Stimulated activated CD8-positive, alpha-beta memory T cell treated with anti-CD3 and anti-CD28 coated beads, Interleukin-15, amount 100 ng/mL, for 48 hours (primary cell): ENCODE data around the gene ZNF771.
"Not testable (repeated sequence)": the region's sequence is repeated elsewhere in the genome, so short reads cannot be mapped to it uniquely, and the experiment has no call there.

Source experiments
- DNase-seq, 2 donors: peaks; one replicate each; pipeline ENCODE4 v3.0.0-alpha.2; 2020; ENCODE audit warnings: low read depth in 2 of 2

Gene ZNF771

DNA sequence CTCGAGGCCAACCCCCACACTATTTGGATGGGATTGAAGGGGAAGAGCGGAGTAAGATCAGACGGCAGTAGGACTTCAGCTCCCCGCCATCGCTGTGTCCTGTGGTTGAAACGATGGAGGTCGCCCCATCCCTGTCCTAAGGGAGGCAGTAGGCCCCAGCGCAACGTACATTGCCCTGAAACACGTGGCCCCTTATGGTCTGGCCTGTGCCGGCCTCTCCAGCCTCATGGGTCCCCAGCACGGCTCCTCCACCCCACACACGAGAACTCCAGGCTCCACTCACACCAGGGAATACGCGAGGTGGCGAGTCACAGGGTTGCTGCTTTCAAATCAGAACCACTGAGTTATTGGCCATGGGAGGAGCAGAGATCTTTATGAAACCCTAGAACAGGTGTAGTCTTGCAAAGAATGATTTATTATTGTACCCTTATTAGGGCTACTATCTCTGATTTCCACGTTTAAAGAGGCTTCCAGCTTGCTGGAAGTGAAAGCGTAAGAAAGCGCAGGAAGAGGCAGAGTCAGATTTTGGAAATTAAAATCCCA, 23.1 kb downstream of the ZNF771 start:
- DNase-seq = no peak

DNA sequence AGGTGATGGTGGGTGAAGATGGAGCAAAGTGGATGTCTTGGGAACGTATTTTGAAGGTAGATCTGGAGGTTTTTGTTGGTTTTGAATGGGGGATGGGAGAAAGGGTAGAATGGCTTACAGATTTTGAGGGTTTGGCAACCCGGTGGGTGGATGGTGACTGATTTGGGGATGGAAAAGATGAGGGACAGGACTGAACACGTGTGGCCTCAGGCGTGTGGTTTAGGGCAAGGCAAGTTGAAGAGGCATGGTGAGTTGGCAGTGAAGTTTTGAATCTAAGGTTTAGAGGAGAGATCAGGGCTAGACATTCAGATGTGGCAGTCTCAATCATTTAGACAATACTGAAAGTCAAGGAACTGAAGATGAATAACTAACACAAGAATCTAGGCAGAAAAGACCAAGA, 27.4 kb downstream of the ZNF771 start:
- peak; percentile 69 to 79 for DNase-seq

DNA sequence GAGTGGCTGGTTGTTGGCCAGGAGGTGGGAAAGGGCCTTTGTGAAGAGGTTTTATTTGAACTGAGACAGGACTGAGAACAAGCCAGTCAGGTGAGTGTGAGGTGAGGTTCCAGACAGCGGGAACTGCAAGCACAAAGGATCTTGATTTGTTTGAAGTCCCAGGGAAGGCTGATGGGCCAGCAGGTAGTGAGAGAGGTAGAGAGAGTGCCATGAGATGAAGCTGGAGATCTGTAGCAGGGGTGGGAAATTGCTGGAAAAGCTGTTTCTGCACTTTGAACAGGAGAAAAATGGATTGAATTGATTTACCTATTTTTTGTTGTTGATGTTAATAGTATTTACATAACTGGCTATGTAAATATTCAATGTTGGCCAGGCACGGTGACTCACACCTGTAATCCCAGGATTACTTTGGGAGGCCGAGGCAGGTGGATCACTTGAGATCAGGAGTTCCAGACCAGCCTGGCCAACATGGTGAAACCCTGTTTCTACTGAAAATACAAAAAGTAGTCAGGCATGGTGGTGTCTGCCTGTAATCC, 30.2 kb downstream of the ZNF771 start:
- DNase-seq = no peak

DNA sequence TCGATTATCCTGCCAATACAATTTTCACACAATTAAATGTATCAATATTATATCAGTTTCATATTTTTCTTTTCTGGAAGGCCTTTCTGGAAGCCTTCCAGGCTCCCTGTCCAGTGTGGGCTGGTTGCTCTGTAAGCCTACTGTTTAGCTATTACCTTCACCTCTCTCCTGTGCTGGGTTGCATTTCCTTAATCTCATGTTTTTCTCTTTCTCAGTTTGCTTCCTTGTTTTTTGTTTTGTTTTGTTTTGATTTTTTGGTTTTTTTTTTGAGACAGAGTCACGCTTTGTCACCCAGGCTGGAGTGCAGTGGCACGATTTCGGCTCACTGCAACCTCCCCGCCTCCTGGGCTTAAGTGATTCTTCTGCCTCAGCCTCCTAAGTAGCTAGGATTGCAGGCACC, 31.4 kb downstream of the ZNF771 start:
- DNase-seq = no peak

DNA sequence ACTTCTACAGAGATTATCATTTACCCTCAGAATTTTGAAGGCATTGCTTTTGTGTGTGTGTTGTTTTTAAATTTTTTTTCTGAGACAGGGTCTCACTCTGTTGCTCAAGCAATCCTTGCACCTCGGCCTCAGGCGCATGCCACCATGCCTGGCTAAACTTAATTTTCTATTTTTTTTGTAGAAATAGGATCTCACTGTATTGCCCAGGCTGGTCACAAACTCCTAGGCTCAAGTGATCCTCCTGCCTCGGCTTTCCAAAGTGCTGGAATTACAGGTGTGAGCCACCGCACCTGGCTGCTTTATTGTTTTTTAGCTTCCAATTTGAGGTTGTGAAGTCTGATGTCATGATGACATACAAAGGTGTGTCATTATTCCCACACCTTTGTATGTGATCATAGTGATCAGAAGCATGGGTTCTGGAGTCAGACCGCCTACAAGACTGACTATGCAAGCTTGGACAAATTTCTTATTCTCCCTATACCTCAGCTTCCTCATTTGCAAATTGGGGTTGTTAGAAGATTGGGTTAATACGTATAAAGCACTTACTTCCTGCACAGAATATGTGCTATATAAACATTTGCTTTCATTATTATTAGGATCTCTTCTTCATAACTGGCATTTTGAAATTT, 32.4 kb downstream of the ZNF771 start:
- no peak for DNase-seq

DNA sequence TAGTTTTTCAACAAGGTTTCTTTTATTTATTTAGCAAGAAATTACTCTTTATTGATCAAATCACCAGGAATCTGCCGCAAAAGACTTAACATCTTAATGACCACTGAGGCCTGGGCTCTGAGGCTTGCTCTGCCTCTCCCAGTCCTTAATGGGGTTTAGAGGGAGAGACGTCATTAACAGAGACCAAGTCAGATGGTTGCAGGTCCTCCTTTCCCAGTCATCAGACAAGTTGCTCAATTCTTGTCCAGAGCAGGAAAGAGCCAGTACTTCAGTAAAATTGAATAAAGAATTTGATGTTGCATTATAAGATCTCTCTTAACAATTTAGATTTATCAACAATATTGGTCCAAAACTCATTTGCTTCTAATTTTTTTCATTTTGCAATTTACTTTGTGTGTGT, 36.2 kb downstream of the ZNF771 start:
- DNase-seq = no peak

DNA sequence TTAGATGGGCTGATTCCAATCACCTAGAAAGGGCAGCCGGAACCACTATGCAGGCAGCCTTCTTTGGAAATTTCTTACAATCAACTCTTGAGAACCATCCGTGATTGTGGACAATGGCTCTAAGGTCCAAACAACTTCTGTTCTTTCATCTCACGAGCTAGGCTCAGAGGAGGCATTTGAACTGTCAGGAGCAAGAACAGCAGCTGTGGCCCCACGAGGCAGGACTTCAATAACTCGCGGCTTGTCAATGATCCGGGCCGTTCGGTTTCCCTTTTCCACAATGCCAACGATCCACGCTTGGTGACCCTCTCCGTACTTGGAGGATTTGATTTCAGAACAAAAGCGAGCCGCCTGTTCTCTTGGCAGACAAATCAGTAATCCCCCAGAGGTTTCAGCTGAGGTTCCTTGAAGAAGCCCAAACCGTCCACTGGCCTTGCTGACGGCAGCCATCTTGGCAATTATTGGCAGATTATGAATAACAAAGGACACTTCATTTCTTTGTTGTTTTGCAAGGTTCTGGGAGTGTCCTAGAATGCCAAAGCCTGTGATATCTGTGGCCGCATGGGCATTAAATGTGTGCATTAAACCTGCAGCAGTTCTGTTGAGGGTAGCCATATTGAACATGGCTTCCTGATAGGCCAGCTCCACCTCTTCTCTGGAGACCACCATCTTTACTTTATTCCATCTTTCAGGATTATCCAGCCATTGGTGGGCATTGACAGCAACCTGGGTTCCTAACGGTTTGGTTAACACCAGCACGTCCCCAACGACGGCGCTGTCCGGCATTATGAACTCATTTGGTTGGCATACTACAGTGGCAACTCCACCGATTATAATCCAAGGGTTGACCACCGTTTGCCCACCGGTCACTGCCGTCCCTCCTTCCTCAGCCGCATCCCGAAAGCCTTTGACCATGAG, 37.1 kb downstream of the ZNF771 start:
- no peak for DNase-seq

DNA sequence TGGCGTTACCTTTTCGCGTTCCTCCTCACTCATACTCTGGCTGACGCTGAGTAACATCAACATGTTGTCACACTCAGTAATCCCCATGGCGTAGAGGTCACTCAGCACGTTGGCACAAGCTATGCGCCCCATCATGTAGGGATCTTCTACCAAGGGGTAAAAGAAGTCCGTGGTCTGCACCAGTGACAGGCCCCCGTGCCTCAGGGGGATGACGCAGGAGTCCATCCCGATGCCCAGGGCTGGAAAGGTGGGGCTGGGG, 37.7 kb downstream of the ZNF771 start:
- no peak for DNase-seq

DNA sequence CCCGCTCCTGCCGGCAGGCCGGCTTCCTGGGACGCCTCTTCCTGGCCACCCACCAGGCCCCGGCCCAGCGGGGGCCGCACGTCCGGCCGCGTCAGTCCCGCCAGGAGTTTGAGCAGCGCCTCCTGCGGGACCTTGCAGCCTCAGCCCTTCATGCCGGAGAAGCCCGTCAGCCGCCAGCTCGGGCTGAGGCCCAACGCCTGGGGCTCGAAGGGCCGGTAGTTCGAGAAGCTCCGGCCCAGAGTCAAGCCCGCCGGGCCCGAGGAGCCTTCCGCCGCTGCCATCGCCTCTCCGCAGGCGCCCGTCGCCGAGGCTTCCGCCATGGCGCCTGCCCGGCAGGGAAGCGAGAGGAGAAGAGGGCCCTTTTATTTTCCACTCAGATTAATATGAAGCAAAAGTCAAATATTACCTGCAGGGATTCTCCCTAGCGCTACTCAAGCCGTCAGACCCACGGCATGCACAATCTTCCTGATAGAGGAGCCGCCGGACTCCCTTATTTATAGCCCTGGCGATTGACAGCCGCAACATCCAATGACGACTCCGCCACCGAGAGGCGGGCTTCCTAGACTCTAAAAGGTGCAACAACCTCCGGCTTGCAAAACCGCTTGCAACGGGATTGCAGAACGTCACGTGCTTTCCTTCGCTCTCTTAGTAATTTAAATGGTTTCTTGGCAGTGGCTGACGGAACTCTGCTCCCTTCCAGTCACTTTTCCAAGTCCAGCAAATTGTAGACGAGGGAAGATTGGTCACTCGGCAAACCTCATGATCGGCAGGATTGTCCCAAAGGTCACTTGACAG, 38.2 kb downstream of the ZNF771 start, which contains the start of gene SEPHS2:
Gene SEPHS2, minus strand, starts transcription at position 467 of the 795 bp plus-strand sequence. Its CDS starts 147 bp downstream, at position 320.
- peak; percentile 88 to 94 for DNase-seq

DNA sequence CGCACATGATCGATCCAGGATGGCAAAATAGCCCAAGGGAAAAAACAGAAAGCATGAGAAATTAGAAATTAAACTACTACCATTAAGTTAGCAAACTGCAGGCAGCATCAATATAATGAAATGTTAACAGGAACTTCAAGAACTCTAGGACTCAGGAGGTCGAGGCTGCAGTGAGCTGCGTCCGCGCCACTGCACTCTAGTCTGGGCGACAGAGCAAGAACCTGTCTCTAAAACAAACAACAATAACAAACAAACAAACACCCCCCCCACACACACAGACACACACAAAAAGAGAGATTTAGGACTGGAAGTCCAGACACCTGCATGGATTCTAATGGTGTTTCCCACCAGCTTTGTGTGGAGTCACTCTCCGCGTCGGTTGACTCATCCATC, 38.8 kb downstream of the ZNF771 start:
- no peak for DNase-seq

DNA sequence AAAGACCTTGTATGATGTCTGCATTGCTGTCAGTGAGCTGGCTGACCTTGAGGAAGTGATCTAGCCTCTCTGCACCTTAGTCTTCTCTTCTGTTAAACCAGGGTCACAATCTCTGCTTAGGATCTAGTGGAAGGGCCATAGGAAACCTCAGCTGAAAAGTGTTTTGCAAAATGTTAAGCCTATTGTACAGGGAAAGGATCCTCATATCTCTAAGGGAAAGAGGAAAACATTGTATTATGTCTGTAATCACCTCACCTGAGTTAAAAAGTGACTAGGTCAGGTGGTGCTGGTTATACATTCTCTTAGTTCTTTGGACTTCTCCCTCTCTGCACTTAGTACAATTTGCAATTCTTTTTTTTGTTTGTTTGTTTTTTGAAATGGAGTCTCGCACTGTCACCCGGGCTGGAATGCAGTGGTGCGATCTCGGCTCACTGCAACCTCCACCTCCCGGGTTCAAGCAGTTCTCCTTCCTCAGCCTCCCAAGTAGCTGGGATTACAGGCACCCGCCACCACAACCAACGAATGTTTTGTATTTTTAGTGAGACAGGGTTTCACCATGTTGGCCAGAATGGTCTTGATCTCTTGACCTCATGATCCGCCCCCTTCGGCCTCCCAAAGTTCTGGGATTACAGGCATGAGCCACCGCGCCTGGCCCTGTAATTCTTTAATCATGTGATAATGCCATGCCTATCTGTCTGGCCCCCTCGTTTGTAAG, 40.3 kb downstream of the ZNF771 start:
- no peak for DNase-seq

DNA sequence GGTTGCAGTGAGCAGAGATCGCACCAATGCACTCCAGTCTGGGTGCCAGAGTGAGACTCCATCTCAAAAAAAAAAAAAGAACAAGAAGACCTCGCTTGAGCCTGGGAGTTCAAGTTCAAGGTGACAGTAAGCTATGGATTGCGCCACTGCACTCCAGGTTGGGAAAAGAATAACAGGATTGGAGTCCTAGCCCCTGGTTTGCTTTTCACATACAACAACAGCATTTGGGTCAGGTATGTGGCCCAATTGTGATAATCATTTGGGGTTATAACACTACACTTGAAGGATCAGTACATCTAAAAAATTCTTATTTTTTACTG, 41.7 kb downstream of the ZNF771 start:
- DNase-seq = no peak

DNA sequence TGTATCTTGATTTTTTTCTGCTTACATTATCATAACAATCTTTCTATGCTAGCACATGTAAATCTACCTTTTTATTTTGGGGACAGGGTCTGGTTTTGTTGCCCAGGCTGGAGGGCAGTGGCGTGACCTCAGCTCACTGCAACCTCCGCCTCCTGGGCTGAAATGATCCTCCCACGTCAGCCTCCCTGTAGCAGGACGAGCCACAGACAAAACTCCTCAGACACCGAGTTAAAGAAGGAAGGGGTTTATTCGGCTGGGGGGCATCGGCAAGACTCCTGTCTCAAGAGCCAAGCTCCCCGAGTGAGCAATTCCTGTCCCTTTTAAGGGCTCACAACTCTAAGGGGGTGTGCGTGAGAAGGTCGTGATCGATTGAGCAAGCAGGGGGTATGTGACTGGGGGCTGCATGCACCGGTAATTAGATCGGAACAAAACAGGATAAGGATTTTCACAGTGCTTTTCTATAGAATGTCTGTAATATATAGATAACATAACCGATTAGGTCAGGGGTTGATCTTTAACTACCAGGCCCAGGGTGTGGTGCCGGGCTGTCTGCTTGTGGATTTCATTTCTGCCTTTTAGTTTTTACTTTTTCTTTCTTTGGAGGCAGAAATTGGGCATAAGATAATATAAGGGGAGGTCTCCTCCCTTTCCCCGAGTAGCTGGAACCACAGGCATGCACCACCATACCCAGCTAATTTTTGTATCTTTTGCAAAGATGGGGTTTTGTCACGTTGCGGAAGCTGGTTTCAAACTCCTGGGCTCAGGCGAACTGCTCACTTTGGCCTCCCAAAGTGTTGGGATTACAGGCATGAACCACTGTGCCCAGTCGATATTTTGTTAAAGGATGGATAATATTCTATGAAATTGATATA, 45.5 kb downstream of the ZNF771 start:
- not testable (repeated sequence) for DNase-seq

DNA sequence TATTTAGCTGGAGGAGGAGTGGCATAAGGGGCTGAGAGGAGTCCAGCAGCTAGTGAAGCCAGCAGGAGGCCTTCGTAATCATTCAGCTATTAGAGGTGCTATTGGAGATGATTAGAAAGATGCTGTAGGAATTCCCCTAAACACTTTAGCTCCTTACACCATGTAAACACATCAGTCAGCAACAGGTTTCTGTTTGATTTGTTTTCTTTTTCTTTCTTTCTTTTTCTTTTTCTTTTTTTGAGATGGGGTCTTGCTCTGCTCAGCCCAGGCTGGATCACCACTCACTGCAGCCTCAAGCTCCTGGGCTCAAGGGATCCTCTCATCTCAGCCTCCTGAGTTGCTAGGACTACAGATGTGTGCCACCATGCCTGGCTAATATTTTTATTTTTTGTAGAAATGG, 48.9 kb downstream of the ZNF771 start:
- DNase-seq = no peak

DNA sequence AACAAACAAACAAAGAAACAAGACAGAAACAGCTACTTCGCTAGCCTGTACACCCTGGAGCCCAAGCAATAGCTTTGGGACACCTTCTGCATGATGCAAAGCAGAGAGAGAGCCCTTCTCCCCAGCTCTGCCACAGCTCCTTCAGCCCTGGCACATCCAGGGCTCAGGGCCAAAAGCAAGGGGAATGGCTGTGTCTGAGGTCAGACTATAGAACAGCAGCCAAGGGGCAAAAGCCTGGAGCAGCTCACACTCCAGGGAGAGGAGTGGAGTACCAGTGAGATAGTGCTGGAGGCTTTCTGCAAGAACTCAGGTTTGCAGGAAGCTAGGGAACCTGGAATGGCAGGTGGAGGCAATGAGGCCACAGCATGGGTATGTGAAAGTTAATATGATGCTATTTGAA, 49.9 kb downstream of the ZNF771 start:
- DNase-seq = no peak

DNA sequence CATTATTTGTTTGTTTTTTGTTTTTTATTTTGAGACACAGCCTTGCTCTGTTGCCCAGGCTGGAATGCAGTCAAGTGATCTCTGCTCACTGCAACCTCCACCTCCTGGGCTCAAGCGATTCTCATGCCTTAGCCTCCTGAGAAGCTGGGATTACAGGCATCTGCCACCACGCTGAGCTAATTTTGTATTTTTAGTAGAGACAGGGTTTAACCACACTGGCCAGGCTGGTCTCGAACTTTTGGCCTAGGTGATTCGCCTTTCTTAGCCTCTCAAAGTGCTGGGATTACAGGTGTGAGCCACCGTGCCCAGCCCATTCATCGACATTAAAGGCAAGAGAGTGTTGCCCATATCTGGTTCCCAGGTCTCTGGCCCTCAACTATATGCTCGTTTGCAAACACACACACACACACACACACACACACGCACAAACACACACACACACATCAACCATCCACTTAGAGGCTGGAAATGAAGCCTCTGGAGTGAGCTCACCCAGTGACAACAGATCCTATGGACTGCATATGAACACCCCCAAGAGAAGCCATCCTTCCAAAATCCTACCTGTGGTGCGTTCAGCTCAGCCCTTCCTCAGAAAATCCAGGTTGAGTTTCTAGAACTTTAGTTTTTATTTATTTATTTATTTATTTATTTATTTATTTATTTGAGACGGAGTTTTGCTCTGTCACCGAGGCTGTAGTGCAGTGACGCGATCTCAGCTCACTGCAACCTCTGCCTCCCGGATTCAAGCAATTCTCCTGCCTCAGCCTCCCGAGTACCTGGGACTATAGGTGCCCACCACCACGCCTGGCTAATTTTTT, 50.5 kb downstream of the ZNF771 start:
- no peak for DNase-seq

DNA sequence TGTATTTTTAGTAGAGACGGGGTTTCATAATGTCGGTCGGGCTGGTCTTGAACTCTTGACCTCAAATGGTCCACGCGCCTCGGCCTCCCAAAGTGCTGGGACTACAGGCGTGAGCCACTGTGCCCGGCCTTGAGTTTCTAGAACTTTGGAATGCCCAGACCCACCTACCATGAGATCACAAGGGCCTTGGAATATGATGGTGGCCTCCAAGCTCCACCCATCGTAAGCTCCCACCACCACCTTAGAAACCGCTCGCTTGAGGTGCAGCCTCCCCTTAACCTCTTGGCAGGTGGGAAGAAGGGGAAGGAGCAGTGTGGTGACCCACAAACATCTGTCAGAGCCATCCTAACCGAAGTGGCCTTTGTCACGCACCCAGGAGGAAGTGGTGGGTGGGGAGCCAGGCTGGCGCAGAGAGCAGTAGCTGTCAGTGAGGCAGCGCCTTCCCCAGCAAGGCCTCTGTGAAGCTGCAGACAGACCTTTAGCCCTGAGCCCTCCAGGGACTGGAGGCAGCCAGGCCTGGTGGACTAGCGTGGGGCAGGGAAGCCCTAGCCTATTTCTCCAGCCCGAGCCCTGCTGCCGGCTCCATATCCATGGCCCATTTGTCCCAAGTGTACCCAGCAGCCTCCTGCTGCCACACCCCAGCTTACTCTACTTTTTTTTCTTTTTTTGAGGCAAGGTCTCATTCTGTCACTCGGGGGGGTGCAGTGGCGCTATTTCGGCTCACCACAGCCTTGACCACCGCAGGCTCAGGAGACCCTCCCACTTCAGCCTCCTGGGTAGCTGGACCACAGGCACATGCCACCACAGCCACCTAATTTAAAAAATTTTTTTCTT, 51.4 kb downstream of the ZNF771 start:
- peak; percentile 89 to 90 for DNase-seq

DNA sequence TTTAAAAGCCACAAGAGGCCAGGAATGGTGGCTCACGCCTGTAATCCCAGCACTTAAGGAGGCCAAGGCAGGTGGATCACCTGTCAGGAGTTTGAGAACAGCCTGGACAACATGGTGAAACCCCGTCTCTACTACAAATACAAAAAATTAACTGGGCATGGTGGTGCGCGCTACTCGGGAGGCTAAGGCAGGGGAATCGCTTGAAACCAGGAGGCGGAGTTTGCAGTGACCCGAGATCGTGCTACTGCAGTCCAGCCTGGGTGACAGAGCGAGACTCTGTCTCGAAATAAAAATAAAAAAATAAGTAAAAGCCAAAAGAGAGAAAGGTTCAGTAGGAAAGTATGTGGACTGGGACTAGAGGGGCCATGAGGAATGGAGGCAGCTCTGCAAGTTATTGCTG, 52.0 kb downstream of the ZNF771 start:
- DNase-seq = no peak

DNA sequence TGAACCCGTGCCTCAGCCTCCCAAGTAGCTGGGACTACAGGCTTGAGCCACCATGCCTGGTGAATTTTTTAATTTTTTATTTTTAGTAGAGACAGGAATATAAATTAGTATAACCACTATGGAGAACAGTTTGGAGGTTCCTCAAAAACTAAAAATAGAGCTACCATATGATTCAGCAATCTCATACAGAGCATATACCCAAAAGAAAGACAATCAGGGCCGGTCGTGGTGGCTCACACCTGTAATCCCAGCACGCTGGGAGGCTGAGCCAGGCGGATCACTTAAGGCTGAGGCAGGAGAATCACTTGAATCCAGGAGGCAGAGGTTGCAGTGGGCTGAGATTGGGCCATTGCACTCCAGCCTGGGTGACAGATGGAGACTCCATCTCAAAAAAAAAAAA, 54.0 kb downstream of the ZNF771 start:
- DNase-seq = not testable (repeated sequence)
